ENCODE measurements around the gene PACS2. TPM values are rescaled to one million over a fixed set of nuclear protein-coding genes. Genes with fewer than 3 reads are reported as not detected.

PACS2 gene
- 62.3 and 62.8 TPM in 2 replicates for total RNA-seq (2021; fragmentation: NEBNext Ultra II Directional; extraction: Animal tissue kit (Norgen Biotek cat#: 25700))
- 38.0 and 65.4 TPM in 2 replicates for polyA plus RNA-seq (2011; rRNA removed)
- 57.3 TPM for polyA plus RNA-seq (2011; cell fraction: cytosol; rRNA removed)
- polyA plus RNA-seq (2011; cell fraction: nucleus; rRNA removed), result 306 TPM
- 54.5 to 72.8 TPM (median 68.7 TPM) in 4 replicates for polyA plus RNA-seq (2012, experiment 1 of 2)
- polyA plus RNA-seq (2012, experiment 2 of 2), result 42.3 TPM
- 35.8 TPM for polyA plus RNA-seq (2013, experiment 1 of 2)
- 33.2 TPM for polyA plus RNA-seq (2013, experiment 2 of 2)
- 28.2 and 33.0 TPM in 2 replicates for polyA minus RNA-seq (2011; rRNA and poly(A)+ RNA removed)
- 49.0 TPM for polyA minus RNA-seq (2011; cell fraction: cytosol; rRNA and poly(A)+ RNA removed)
- polyA minus RNA-seq (2011; cell fraction: nucleus; rRNA and poly(A)+ RNA removed), result 88.7 TPM
- long read RNA-seq, experiment 1, partial matches to known transcripts, result 9 of 21 reads
- long read RNA-seq, experiment 1, other reads (novel, unspliced or antisense), result 9 of 21 reads
- long read RNA-seq, experiment 2, result 0 reads

DNA sequence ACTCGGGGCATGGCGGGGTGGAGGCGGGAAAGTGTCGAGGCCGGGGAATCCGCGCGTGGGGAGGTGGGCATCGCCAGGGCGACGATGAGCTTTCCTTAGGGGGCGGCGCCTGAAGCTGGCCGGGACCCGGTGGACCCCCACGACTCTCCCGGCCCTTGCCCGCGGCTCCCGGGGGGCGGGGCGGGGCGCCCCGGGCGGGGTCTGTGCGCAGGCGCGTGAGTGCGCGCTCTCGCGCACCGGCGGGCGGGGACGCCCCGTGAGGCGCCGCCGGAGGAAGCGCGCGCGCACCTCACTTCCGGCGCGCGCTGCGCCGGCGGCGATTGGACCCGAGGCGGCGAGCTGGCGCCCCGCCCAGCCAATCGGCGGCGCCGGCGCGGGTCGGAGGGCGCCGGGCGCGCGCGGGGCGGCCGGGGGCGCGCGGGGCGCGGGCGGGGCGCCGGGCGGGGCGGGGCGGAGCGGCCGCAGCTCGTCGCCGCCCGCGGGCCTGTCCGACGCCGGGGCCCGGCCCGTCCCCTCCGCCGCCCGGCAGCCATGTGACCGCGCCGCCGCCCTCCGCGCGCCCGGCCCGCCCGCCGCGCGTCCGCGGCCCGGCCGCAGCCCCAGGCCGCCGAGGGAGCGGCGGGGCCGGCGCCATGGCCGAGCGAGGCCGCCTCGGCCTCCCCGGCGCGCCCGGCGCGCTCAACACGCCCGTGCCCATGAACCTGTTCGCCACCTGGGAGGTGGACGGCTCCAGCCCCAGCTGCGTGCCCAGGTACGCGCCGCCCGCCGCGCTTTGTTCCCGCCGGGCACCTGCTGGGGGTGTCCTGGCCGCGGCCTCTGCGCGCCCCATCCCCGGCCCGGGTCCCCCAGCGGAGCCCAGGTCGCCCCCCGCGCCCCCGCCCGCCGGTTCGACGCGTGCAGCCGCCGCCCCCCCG, at the start of gene PACS2:
PACS2 (plus strand) TSS at position 462 of the 914 bp plus-strand sequence; CDS start at position 633, 171 bp downstream.
- Histone ChIP-seq H3K14ac (ENCODE audit: insufficient read length) (no peak within 1 kb of the TSS), H4K91ac (replicated peaks; ENCODE audit: insufficient read length, low read length) (peak within 1 kb of the TSS; percentile 81), H3K18ac (ENCODE audit: extremely low read depth, low read length) (peak within 1 kb of the TSS; percentile 36), H3K36me3 (ENCODE audit: control insufficient read depth in 2 of 4, insufficient read depth in 4 of 4, low read length in 3 of 4) (no peaks in the 10 kb centered on the region), H3K4me2 (ENCODE audit: insufficient read depth in 1 of 2, low read depth in 2 of 2, low read length in 2 of 2) (peak within 1 kb of the TSS; percentile 82 to 94), H3K27ac (ENCODE audit: low read depth, low read length) (no peak within 1 kb of the TSS), H3K4me1 (replicated peaks in 1 of 4; ENCODE audit: control insufficient read depth in 3 of 4, insufficient read depth in 4 of 4, low read length in 3 of 4) (peaks cover 0 to 16% (median 9%) of the 10 kb centered on the region in 4 experiments; a peak in 6 of 7 replicates), H3K27me3 (replicated peaks in 1 of 4; ENCODE audit: control insufficient read depth in 3 of 4, extremely low read depth in 1 of 4, insufficient read depth in 3 of 4, low read length in 3 of 4) (peaks cover 0 to 4% (median 0%) of the 10 kb centered on the region in 4 experiments; a peak in 1 of 7 replicates), H3K4me3 (ENCODE audit: extremely low read depth in 1 of 4, insufficient read depth in 2 of 4, low read depth in 3 of 4, low read length in 4 of 4) (peak within 1 kb of the TSS; percentile 60 to 78 (median 74)), H3K9me3 (ENCODE audit: insufficient read depth in 2 of 2, low read depth in 1 of 2, low read length in 1 of 2) (no peaks in the 10 kb centered on the region), H3K4ac (replicated peaks; ENCODE audit: insufficient read length, low read depth, low read length) (peak within 1 kb of the TSS; percentile 85), H2BK5ac (ENCODE audit: low read depth, low read length) (peak within 1 kb of the TSS; percentile 44; the same call in 1 of the 2 replicates), H4K20me1 (replicated peaks in 1 of 2; ENCODE audit: control insufficient read depth in 1 of 2, insufficient read depth in 2 of 2, low read length in 2 of 2) (peaks cover 7 to 24% of the 10 kb centered on the region in 2 experiments), H4K5ac (ENCODE audit: insufficient read length, low read depth, low read length) (peak within 1 kb of the TSS; percentile 86), H3K79me1 (ENCODE audit: low read depth, low read length) (peaks cover 16% of the 10 kb centered on the region), H3K23me2 (ENCODE audit: low read depth, low read length) (peaks cover 7% of the 10 kb centered on the region; the same call in 1 of the 2 replicates), H3K79me2 (ENCODE audit: control insufficient read depth in 1 of 2, insufficient read depth in 2 of 2, low read length in 2 of 2) (peaks cover 7 to 34% of the 10 kb centered on the region in 2 experiments; a peak in 3 of 4 replicates), H3K56ac (replicated peaks; ENCODE audit: insufficient read length, low read depth, low read length) (no peak within 1 kb of the TSS), H3K23ac (ENCODE audit: insufficient read length) (no peak within 1 kb of the TSS), H2BK12ac (ENCODE audit: low read depth, low read length) (peak within 1 kb of the TSS; percentile 43; the same call in 1 of the 2 replicates), H3K9ac (replicated peaks in 1 of 4; ENCODE audit: extremely low read depth in 1 of 4, low read depth in 3 of 4, low read length in 3 of 4) (peak within 1 kb of the TSS in 2 of 4 experiments; percentile 8 to 34; a peak in 4 of 7 replicates), H2AFZ (ENCODE audit: low read length) (peak within 1 kb of the TSS; percentile 43; the same call in 1 of the 2 replicates), H2BK120ac (replicated peaks; ENCODE audit: low read depth, low read length) (no peak within 1 kb of the TSS), H2BK20ac (ENCODE audit: low read length) (no peak within 1 kb of the TSS), H2AK5ac (ENCODE audit: low read depth, low read length) (no peak within 1 kb of the TSS; the same call in 1 of the 2 replicates), H4K8ac (ENCODE audit: extremely low read depth, insufficient read depth, low read length) (peak within 1 kb of the TSS; percentile 62), H2BK15ac (ENCODE audit: low read length) (no peak within 1 kb of the TSS)
- 1% methylated on average over 17 of the region's 163 CpGs; no CpG with 5 or more reads in 1 of the 2 experiments for WGBS, 2 experiments (ENCODE audit: extremely low coverage in 1 of 2, insufficient coverage in 1 of 2, insufficient read length in 1 of 2, insufficient replicate concordance in 2 of 2, low coverage in 1 of 2, low lambda C conversion rate in 2 of 2, missing lambda C conversion rate in 1 of 2)
- DNase-seq (ENCODE audit: low read depth in 1 of 2, low spot score in 2 of 2) (peak; percentile 36 to 85), FAIRE-seq (no peak)
- CTCF ChIA-PET (ENCODE audit: partially characterized antibody), result interaction anchor here (0.5 to 1.6 kb wide), 8 partner anchors 9 to 176 kb away, joined by 3 to 5 read pairs (median 3); partner anchors contain the start of gene JAG2
- POLR2A ChIA-PET (ENCODE audit: partially characterized antibody), result interaction anchor here (0.6 to 1.2 kb wide), 7 partner anchors 9 to 97 kb away, joined by 3 to 4 read pairs (median 3); no protein-coding TSS in a partner anchor
- TF ChIP-seq RBBP5 (IDR thresholded peaks at IDR 0.05; ENCODE audit: borderline replicate concordance, low read depth, low read length) (no peak), KDM1A (IDR thresholded peaks at IDR 0.05; ENCODE audit: borderline replicate concordance, low read length) (no peak), NRF1 (IDR thresholded peaks at IDR 0.05; ENCODE audit: low read depth, low read length) (peak; percentile 58), KDM4A (IDR thresholded peaks at IDR 0.05; ENCODE audit: low read depth, low read length, severe bottlenecking) (peak; percentile 31), PHF8 (conservative IDR thresholded peaks at IDR 0.05; ENCODE audit: low read depth, low read length) (peak; percentile 21; the same call in 1 of the 2 replicates), ASH2L (IDR thresholded peaks at IDR 0.05; ENCODE audit: low read length) (peak; percentile 45)
- TF ChIP-seq, protein P1, sequence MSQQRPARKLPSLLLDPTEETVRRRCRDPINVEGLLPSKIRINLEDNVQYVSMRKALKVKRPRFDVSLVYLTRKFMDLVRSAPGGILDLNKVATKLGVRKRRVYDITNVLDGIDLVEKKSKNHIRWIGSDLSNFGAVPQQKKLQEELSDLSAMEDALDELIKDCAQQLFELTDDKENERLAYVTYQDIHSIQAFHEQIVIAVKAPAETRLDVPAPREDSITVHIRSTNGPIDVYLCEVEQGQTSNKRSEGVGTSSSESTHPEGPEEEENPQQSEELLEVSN (IDR thresholded peaks at IDR 0.05), result peak; percentile 64

Data from H1 (cell line).